ENCODE data around the gene CBARP. TPM values are rescaled to one million over a fixed set of nuclear protein-coding genes. Genes with fewer than 3 reads are reported as not detected.

Gene CBARP
- total and polyA plus RNA-seq, 9 of the 15 experiments (the other 6 are each of a cell fraction or from before 2014, with no cell fraction given) = 0.03 to 8.9 (median 1.2) TPM; not detected in 1

DNA sequence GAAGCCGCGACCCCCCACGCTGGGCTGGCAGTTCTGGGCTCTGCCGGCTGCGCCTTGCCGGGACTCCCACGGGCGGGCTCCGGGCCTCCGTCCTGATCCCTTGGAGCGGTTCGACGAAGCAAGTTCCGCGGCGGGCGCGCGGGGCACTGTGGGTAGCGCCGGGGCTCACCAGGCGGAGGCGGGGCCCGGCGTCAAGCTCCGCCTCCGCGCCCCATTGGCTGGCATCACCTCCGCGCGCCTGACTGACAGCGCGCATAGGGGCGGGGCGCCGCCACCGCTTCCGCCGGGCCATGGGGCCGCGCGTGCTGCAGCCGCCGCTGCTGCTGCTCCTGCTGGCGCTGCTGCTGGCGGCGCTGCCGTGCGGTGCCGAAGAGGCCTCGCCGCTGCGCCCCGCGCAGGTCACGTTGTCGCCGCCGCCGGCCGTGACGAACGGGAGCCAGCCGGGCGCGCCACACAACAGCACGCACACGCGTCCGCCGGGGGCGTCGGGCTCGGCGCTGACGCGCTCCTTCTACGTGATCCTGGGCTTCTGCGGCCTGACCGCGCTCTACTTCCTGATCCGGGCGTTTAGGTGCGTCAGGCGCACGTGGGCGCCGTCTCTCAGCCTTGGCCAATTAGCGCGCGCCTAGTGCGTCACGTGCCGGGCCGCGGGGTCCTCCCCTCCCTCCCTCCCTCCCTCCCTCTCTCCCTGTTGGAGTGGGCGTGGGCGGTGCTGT lies 37.6 kb upstream of the CBARP start, which contains the start of gene FAM174C (continued):
- TF ChIP-seq HNRNPL (IDR thresholded peaks at IDR 0.05; ENCODE audit: low read depth, low read length) = no peak
- TF ChIP-seq ZNF717 (CRISPR knock-in tag; IDR thresholded peaks at IDR 0.05) = no peak
- TF ChIP-seq PHB2 (IDR thresholded peaks at IDR 0.05; ENCODE audit: low read depth) = no peak
- TF ChIP-seq, protein P1, sequence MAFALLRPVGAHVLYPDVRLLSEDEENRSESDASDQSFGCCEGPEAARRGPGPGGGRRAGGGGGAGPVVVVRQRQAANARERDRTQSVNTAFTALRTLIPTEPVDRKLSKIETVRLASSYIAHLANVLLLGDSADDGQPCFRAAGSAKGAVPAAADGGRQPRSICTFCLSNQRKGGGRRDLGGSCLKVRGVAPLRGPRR (CRISPR knock-in tag; IDR thresholded peaks at IDR 0.05) = no peak
- no peak; the same call in 1 of the 2 replicates for TF ChIP-seq HLTF (IDR thresholded peaks at IDR 0.05)
- TF ChIP-seq XRCC4 (IDR thresholded peaks at IDR 0.05; ENCODE audit: extremely low read depth, insufficient read depth, insufficient read length) = no peak
- TF ChIP-seq, protein P2, sequence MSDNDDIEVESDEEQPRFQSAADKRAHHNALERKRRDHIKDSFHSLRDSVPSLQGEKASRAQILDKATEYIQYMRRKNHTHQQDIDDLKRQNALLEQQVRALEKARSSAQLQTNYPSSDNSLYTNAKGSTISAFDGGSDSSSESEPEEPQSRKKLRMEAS (CRISPR knock-in tag; IDR thresholded peaks at IDR 0.05) = peak; percentile 97
- TF ChIP-seq, protein P3, sequence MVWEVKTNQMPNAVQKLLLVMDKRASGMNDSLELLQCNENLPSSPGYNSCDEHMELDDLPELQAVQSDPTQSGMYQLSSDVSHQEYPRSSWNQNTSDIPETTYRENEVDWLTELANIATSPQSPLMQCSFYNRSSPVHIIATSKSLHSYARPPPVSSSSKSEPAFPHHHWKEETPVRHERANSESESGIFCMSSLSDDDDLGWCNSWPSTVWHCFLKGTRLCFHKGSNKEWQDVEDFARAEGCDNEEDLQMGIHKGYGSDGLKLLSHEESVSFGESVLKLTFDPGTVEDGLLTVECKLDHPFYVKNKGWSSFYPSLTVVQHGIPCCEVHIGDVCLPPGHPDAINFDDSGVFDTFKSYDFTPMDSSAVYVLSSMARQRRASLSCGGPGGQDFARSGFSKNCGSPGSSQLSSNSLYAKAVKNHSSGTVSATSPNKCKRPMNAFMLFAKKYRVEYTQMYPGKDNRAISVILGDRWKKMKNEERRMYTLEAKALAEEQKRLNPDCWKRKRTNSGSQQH (CRISPR knock-in tag; IDR thresholded peaks at IDR 0.05) = no peak
- TF ChIP-seq ZNF584 (CRISPR knock-in tag; IDR thresholded peaks at IDR 0.05; ENCODE audit: low read depth) = no peak
- TF ChIP-seq NONO (IDR thresholded peaks at IDR 0.05; ENCODE audit: low read depth in 2 of 2, low read length in 1 of 2) = peak; percentile 66 to 96
- TF ChIP-seq, protein P4, sequence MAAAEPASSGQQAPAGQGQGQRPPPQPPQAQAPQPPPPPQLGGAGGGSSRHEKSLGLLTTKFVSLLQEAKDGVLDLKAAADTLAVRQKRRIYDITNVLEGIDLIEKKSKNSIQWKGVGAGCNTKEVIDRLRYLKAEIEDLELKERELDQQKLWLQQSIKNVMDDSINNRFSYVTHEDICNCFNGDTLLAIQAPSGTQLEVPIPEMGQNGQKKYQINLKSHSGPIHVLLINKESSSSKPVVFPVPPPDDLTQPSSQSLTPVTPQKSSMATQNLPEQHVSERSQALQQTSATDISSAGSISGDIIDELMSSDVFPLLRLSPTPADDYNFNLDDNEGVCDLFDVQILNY (CRISPR knock-in tag; IDR thresholded peaks at IDR 0.05) = no peak
- no peak for TF ChIP-seq MTF1 (CRISPR knock-in tag; IDR thresholded peaks at IDR 0.05; ENCODE audit: borderline replicate concordance)
- TF ChIP-seq, protein P5, sequence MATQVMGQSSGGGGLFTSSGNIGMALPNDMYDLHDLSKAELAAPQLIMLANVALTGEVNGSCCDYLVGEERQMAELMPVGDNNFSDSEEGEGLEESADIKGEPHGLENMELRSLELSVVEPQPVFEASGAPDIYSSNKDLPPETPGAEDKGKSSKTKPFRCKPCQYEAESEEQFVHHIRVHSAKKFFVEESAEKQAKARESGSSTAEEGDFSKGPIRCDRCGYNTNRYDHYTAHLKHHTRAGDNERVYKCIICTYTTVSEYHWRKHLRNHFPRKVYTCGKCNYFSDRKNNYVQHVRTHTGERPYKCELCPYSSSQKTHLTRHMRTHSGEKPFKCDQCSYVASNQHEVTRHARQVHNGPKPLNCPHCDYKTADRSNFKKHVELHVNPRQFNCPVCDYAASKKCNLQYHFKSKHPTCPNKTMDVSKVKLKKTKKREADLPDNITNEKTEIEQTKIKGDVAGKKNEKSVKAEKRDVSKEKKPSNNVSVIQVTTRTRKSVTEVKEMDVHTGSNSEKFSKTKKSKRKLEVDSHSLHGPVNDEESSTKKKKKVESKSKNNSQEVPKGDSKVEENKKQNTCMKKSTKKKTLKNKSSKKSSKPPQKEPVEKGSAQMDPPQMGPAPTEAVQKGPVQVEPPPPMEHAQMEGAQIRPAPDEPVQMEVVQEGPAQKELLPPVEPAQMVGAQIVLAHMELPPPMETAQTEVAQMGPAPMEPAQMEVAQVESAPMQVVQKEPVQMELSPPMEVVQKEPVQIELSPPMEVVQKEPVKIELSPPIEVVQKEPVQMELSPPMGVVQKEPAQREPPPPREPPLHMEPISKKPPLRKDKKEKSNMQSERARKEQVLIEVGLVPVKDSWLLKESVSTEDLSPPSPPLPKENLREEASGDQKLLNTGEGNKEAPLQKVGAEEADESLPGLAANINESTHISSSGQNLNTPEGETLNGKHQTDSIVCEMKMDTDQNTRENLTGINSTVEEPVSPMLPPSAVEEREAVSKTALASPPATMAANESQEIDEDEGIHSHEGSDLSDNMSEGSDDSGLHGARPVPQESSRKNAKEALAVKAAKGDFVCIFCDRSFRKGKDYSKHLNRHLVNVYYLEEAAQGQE (IDR thresholded peaks at IDR 0.05; ENCODE audit: borderline replicate concordance) = peak; percentile 95
- TF ChIP-seq, protein P5 (CRISPR knock-in tag; IDR thresholded peaks at IDR 0.05; ENCODE audit: low read depth) = peak; percentile 75
- no peak for TF ChIP-seq TSC22D4 (tag; IDR thresholded peaks at IDR 0.05)
- TF ChIP-seq DIDO1 (tag; IDR thresholded peaks at IDR 0.05; ENCODE audit: low read depth) = no peak
- no peak for TF ChIP-seq ZNF347 (CRISPR knock-in tag; IDR thresholded peaks at IDR 0.05; ENCODE audit: low read depth)
- TF ChIP-seq ESRRA (IDR thresholded peaks at IDR 0.05; ENCODE audit: borderline replicate concordance, low read depth) = peak; percentile 52; the same call in 1 of the 2 replicates

All from K562 (cell line).